Stimulated activated CD4-positive, alpha-beta T cell treated with anti-CD3 and anti-CD28 coated beads, Interleukin-4, amount 100 ng/mL, for 4 hours (primary cell): ENCODE data around the gene DCAF6.

Experiments
- DNase-seq, 2 experiments: peaks; one replicate each; pipeline ENCODE4 v3.0.0-alpha.2; 2020

Gene DCAF6

GRCh38 chr1:168110896-168111545 is 174.5 kb downstream of the DCAF6 start:
- DNase-seq, result no peak

- peak; percentile 56 to 61 for DNase-seq
Measured at GRCh38 chr1:168112673-168113305, 176.3 kb downstream of the DCAF6 start.

- DNase-seq, result no peak
Measured at GRCh38 chr1:168114845-168115244, 178.4 kb downstream of the DCAF6 start.

- no peak for DNase-seq
Measured at GRCh38 chr1:168116327-168116799, 179.9 kb downstream of the DCAF6 start.

GRCh38 chr1:168119750-168120149 is 183.3 kb downstream of the DCAF6 start:
- DNase-seq, result no peak

GRCh38 chr1:168121401-168122011 is 185.0 kb downstream of the DCAF6 start:
- no peak for DNase-seq

GRCh38 chr1:168125051-168125450 is 188.6 kb downstream of the DCAF6 start:
- DNase-seq, result no peak
